ENCODE results near the gene UBAC1. TPM values are rescaled to one million over a fixed set of nuclear protein-coding genes. Genes with fewer than 3 reads are reported as not detected.

UBAC1 gene
- total RNA-seq, 1 experiment from 2014 or later: 58.2 TPM

DNA sequence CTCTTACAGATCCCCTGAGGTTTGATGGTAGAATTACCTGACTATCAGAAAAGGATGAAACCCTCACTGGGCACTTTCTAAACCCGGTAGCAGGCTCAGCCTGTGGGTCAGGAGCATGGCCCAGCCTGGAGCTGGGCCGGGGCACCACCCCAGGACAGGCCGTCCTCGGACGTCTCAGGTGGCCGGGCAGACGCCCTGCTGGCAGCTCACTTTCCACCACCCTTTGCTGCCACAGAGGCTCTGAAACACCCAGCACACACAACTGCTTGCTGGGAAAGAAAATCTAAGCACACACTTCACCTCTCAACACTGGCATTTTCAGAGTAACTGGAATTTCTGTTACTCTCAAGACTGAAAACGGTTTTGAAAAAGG lies 4.4 kb downstream of the UBAC1 start:
- Histone ChIP-seq H3K27ac (ENCODE audit: low read depth, low read length, poor library complexity, severe bottlenecking) (no peak overlapping the region), H3K9me3 (ENCODE audit: low read depth, low read length, poor library complexity, severe bottlenecking) (no peaks in the 10 kb centered on the region), H3K27me3 (replicated peaks; ENCODE audit: insufficient read depth, low read depth, low read length, poor library complexity) (no peaks in the 10 kb centered on the region), H3K4me1 (ENCODE audit: insufficient read depth, low read length, poor library complexity, severe bottlenecking) (peaks cover 12% of the 10 kb centered on the region), H3K4me3 (ENCODE audit: low read depth, low read length, poor library complexity, severe bottlenecking) (no peak overlapping the region), H3K36me3 (ENCODE audit: insufficient read depth, low read length, poor library complexity, severe bottlenecking) (peaks cover 22% of the 10 kb centered on the region)
- TF ChIP-seq EZH2 (IDR thresholded peaks at IDR 0.05; ENCODE audit: borderline replicate concordance, low read depth, low read length, poor library complexity, severe bottlenecking): no peak
- TF ChIP-seq CTCF (conservative IDR thresholded peaks at IDR 0.05; ENCODE audit: low read depth, low read length): no peak
- DNase-seq (ENCODE audit: low spot score): no peak
- ChIA-PET CTCF (no interaction called here), POLR2A (ENCODE audit: low non-redundant PET) (no interaction called here)
- intact Hi-C loops (cut with micrococcal nuclease; ENCODE audit: unreplicated experiment): no loop called here
- no TSS peak for BruUV-seq (replicated peaks)

DNA sequence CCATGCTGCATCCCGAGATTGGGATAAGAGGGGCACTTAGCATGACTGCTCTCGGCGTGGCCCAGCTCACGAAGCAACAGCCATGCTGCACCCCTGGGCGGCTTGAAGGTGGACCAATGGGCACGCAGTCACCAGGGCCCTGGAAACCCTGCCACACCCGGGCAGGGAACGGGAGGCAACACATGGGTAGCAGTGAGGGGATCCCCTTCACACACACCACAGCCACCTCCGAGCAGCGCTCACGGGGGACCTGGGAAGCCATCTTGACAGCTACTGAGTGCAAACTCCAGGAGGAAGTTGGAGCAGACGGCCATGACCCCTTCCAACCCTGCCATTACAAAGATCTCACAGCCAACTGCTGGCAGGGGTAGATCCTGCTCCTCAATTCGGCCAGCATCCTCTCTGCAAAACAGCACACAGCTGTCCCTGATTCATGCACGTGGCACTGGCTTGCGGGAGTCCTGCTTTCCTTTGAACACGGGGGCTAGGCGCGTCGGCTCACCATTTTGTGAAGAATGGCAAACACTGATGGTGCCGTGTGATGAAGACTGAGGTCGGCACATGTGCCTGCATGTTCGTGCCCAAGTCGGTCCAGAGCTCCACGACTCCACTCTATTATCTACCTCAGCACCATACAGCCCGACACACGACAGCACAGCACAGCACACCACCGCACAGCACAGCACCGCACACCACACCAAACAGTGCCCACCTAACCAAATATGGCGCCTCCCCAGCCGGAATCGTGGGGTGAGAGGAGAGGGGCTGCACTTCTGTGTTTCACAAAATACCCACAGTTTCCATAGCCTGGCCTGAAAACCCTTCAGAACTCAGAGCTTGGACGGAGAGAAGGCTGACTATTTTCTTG lies 5.0 kb downstream of the UBAC1 start:
- intact Hi-C loops (cut with micrococcal nuclease; ENCODE audit: unreplicated experiment): no loop called here
- H3K27ac ChIP-seq (ENCODE audit: low read depth, low read length, poor library complexity, severe bottlenecking): no peak overlapping the region
- no peak for TF ChIP-seq EZH2 (IDR thresholded peaks at IDR 0.05; ENCODE audit: borderline replicate concordance, low read depth, low read length, poor library complexity, severe bottlenecking)
- TF ChIP-seq CTCF (conservative IDR thresholded peaks at IDR 0.05; ENCODE audit: low read depth, low read length): no peak
- no peaks in the 10 kb centered on the region for H3K9me3 ChIP-seq (ENCODE audit: low read depth, low read length, poor library complexity, severe bottlenecking)
- H3K36me3 ChIP-seq (ENCODE audit: insufficient read depth, low read length, poor library complexity, severe bottlenecking): peaks cover 22% of the 10 kb centered on the region
- POLR2A ChIA-PET (ENCODE audit: low non-redundant PET): no interaction called here
- DNase-seq (ENCODE audit: low spot score): no peak
- CTCF ChIA-PET: no interaction called here
- no peak overlapping the region for H3K4me3 ChIP-seq (ENCODE audit: low read depth, low read length, poor library complexity, severe bottlenecking)
- peaks cover 9% of the 10 kb centered on the region for H3K4me1 ChIP-seq (ENCODE audit: insufficient read depth, low read length, poor library complexity, severe bottlenecking)
- no TSS peak for BruUV-seq (replicated peaks)
- H3K27me3 ChIP-seq (replicated peaks; ENCODE audit: insufficient read depth, low read depth, low read length, poor library complexity): no peaks in the 10 kb centered on the region

DNA sequence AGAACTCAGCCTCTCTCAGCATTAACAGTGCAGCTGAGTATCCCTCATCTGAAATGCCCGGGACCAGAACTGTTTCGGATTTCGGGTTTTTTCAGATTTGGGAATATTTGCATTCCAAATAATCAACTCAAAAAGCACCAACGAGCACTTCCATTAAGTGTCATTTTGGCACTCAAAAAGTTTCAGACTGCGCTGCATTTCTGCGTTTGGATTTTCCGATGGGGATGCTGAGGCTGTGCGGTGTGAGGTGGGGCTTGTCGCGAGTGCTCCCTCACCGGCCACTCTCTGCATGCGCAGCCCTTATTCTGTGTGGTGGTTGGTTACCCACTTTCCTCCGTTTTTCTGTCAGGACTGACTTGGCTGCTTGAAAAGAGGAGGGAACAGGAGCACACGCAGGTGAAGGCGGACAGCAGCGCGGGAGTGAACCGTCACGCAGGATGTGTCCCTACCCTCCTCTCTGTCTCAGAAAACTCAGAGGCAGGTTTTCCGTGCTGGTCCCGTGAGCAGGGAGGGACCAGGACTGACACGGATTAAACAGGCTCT lies 8.4 kb downstream of the UBAC1 start:
- H3K4me1 ChIP-seq (ENCODE audit: insufficient read depth, low read length, poor library complexity, severe bottlenecking): no peaks in the 10 kb centered on the region
- BruUV-seq (replicated peaks): no TSS peak
- no peak for DNase-seq (ENCODE audit: low spot score)
- ChIA-PET CTCF (no interaction called here), POLR2A (ENCODE audit: low non-redundant PET) (no interaction called here)
- H3K9me3 ChIP-seq (ENCODE audit: low read depth, low read length, poor library complexity, severe bottlenecking): no peaks in the 10 kb centered on the region
- H3K27ac ChIP-seq (ENCODE audit: low read depth, low read length, poor library complexity, severe bottlenecking): no peak overlapping the region
- H3K27me3 ChIP-seq (replicated peaks; ENCODE audit: insufficient read depth, low read depth, low read length, poor library complexity): no peaks in the 10 kb centered on the region
- peaks cover 22% of the 10 kb centered on the region for H3K36me3 ChIP-seq (ENCODE audit: insufficient read depth, low read length, poor library complexity, severe bottlenecking)
- H3K4me3 ChIP-seq (ENCODE audit: low read depth, low read length, poor library complexity, severe bottlenecking): no peak overlapping the region
- TF ChIP-seq EZH2 (IDR thresholded peaks at IDR 0.05; ENCODE audit: borderline replicate concordance, low read depth, low read length, poor library complexity, severe bottlenecking): no peak
- no peak for TF ChIP-seq CTCF (conservative IDR thresholded peaks at IDR 0.05; ENCODE audit: low read depth, low read length)
- intact Hi-C loops (cut with micrococcal nuclease; ENCODE audit: unreplicated experiment): no loop called here
